Osteocyte (in vitro differentiated cells): ENCODE measurements around the gene WDR1. TPM values are rescaled to one million over a fixed set of nuclear protein-coding genes. Genes with fewer than 3 reads are reported as not detected.

Experiments used
- DNase-seq: peaks from one replicate; pipeline ENCODE4 v3.0.0; 2021; ENCODE audit warnings: mixed read lengths; ENCODE audit not compliant: unreplicated experiment; ENCODE audit errors: extremely low spot score
- H3K27ac Mint-ChIP-seq: one replicate; pipeline ENCODE4 v1.8.0; 2021; ENCODE audit warnings: mild to moderate bottlenecking, mixed read lengths; ENCODE audit not compliant: unreplicated experiment
- H3K27me3 Mint-ChIP-seq: one replicate; pipeline ENCODE4 v1.8.0; 2021; ENCODE audit warnings: mixed read lengths; ENCODE audit not compliant: unreplicated experiment
- H3K36me3 Mint-ChIP-seq: one replicate; pipeline ENCODE4 v1.8.0; 2021; ENCODE audit warnings: mixed read lengths; ENCODE audit not compliant: unreplicated experiment
- H3K4me1 Mint-ChIP-seq: one replicate; pipeline ENCODE4 v1.8.0; 2021; ENCODE audit warnings: mixed read lengths; ENCODE audit not compliant: unreplicated experiment
- H3K4me3 Mint-ChIP-seq: one replicate; pipeline ENCODE4 v1.8.0; 2021; ENCODE audit warnings: mild to moderate bottlenecking, moderate library complexity, mixed read lengths; ENCODE audit not compliant: unreplicated experiment
- H3K9me3 Mint-ChIP-seq: one replicate; pipeline ENCODE4 v1.8.0; 2021; ENCODE audit warnings: mixed read lengths; ENCODE audit not compliant: unreplicated experiment
- CTCF ChIP-seq: fragments of 200-600 bp; sonication (generic); IDR thresholded peaks from 2 replicates; pipeline ENCODE4 v1.5.0; 2021; ENCODE audit warnings: antibody characterized with exemption, mild to moderate bottlenecking, moderate library complexity
- total RNA-seq: library from RNA; stranded (reverse); gene quantifications from 2 replicates; pipeline ENCODE4 v1.2.1, GENCODE V29; 2021

The WDR1 gene
- total RNA-seq, 1 donor from 2014 or later, result 537 TPM

GRCh38 chr4:10047967-10048366 is 68.6 kb downstream of the WDR1 start:
- H3K27me3 Mint-ChIP-seq, result peaks cover 2% of the 10 kb centered on the region
- H3K9me3 Mint-ChIP-seq, result peaks cover 10% of the 10 kb centered on the region
- no peaks in the 10 kb centered on the region for H3K36me3 Mint-ChIP-seq
- H3K27ac Mint-ChIP-seq, result no peak overlapping the region
- DNase-seq, result no peak
- no peak overlapping the region for H3K4me3 Mint-ChIP-seq
- TF ChIP-seq CTCF, result no peak
- H3K4me1 Mint-ChIP-seq, result no peaks in the 10 kb centered on the region

GRCh38 chr4:10046471-10046870 is 70.1 kb downstream of the WDR1 start:
- no peaks in the 10 kb centered on the region for H3K4me1 Mint-ChIP-seq
- DNase-seq, result no peak
- no peak overlapping the region for H3K4me3 Mint-ChIP-seq
- no peak overlapping the region for H3K27ac Mint-ChIP-seq
- H3K9me3 Mint-ChIP-seq, result peaks cover 18% of the 10 kb centered on the region
- TF ChIP-seq CTCF, result no peak
- H3K36me3 Mint-ChIP-seq, result no peaks in the 10 kb centered on the region
- H3K27me3 Mint-ChIP-seq, result peaks cover 2% of the 10 kb centered on the region

- Mint-ChIP-seq H3K9me3 (peaks cover 18% of the 10 kb centered on the region), H3K4me1 (no peaks in the 10 kb centered on the region), H3K4me3 (no peak overlapping the region), H3K27ac (no peak overlapping the region), H3K27me3 (peaks cover 2% of the 10 kb centered on the region), H3K36me3 (no peaks in the 10 kb centered on the region)
- no peak for TF ChIP-seq CTCF
- no peak for DNase-seq
Measured at GRCh38 chr4:10045481-10045880, 71.1 kb downstream of the WDR1 start.

- Mint-ChIP-seq H3K4me1 (no peaks in the 10 kb centered on the region), H3K9me3 (peaks cover 18% of the 10 kb centered on the region), H3K4me3 (no peak overlapping the region), H3K36me3 (no peaks in the 10 kb centered on the region), H3K27me3 (peaks cover 2% of the 10 kb centered on the region), H3K27ac (no peak overlapping the region)
- no peak for DNase-seq
- no peak for TF ChIP-seq CTCF
Measured at GRCh38 chr4:10041036-10041435, 75.6 kb downstream of the WDR1 start.

- no peak overlapping the region for H3K27ac Mint-ChIP-seq
- no peaks in the 10 kb centered on the region for H3K4me1 Mint-ChIP-seq
- TF ChIP-seq CTCF, result no peak
- H3K27me3 Mint-ChIP-seq, result peaks cover 2% of the 10 kb centered on the region
- H3K36me3 Mint-ChIP-seq, result no peaks in the 10 kb centered on the region
- H3K4me3 Mint-ChIP-seq, result no peak overlapping the region
- no peak for DNase-seq
- peaks cover 18% of the 10 kb centered on the region for H3K9me3 Mint-ChIP-seq
Measured at GRCh38 chr4:10040049-10040892, 76.3 kb downstream of the WDR1 start.
